ENCODE results near the gene RAB11FIP2.

DNA sequence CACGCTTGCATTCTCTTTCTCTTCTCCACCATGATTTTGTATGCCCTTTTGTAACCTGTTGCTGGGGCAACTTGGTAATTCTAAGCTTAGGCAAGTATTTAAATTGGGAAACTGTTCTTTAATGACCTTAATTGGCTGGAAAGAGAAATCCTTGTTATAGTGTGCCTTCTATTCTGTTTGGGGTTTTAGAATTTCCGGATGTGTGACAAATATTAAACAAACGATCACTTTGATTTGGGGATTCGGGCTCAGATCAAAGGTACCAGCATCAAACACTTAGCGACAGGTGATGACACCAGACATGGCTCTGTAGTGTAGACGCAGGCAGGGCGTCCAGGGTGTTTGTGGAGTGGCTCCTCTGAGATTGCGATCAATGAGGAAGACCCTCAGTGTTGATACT is 55.0 kb downstream of the RAB11FIP2 start:
- TF ChIP-seq CTCF (IDR thresholded peaks at IDR 0.05) (no peak), POLR2AphosphoS5 (IDR thresholded peaks at IDR 0.05) (no peak), POLR2A (IDR thresholded peaks at IDR 0.05) (no peak)
